Cerebellar nuclear complex (tissue), 1 donor: ENCODE results near the gene PIBF1.

ENCODE experiments used
- DNase-seq, 2 experiments: peaks; one replicate each; lab custom pipeline; 2025; lab: John Stamatoyannopoulos, UW

PIBF1 gene

GRCh38 chr13:73060251-73061160 is 278.6 kb downstream of the PIBF1 start:
- no peak for DNase-seq

- DNase-seq: no peak
These were observed 279.5 kb downstream of the PIBF1 start for GRCh38 chr13:73061473-73061872.

DNA sequence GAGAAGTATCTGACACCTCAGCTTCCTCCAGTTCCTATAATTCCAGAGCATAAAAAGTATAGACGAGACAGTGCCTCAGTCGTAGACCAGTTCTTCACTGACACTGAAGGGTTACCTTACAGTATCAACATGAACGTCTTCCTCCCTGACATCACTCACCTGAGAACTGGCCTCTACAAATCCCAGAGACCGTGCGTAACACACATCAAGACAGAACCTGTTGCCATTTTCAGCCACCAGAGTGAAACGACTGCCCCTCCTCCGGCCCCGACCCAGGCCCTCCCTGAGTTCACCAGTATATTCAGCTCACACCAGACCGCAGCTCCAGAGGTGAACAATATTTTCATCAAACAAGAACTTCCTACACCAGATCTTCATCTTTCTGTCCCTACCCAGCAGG is 279.9 kb downstream of the PIBF1 start:
- no peak for DNase-seq

DNA sequence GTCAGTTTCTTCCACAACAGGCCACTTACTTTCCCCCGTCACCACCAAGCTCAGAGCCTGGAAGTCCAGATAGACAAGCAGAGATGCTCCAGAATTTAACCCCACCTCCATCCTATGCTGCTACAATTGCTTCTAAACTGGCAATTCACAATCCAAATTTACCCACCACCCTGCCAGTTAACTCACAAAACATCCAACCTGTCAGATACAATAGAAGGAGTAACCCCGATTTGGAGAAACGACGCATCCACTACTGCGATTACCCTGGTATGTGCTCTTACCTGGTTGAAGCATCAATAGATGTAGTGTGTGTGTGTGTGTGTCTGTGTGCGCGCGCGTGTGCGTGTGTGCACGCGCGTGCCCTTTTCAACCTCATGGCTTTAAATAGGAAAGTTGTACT is 280.5 kb downstream of the PIBF1 start:
- no peak for DNase-seq

- no peak for DNase-seq
These were observed 281.2 kb downstream of the PIBF1 start for GRCh38 chr13:73063166-73063565.

- no peak for DNase-seq
These were observed 283.1 kb downstream of the PIBF1 start for GRCh38 chr13:73065036-73065435.

- DNase-seq: no peak
These were observed 283.9 kb downstream of the PIBF1 start for GRCh38 chr13:73065665-73066340.
